AG10803 (cell line): ENCODE data around the gene H6PD.

Experiments
- DNase-seq: peaks from one replicate; pipeline ENCODE4 v3.0.0; 2010; ENCODE audit warnings: low read depth
- H3K4me3 ChIP-seq: 2 replicates; pipeline ENCODE4 v1.5.1; 2011; ENCODE audit warnings: mild to moderate bottlenecking, low read length, control low read depth
- CTCF ChIP-seq: conservative IDR thresholded peaks from 2 replicates; pipeline ENCODE4 v1.5.1; 2011; ENCODE audit warnings: mild to moderate bottlenecking, low read length, control low read depth, inconsistent platforms

H6PD gene

GRCh38 chr1:9263276-9263855 lies 28.8 kb downstream of the H6PD start:
- no peak overlapping the region for H3K4me3 ChIP-seq
- DNase-seq = no peak
- TF ChIP-seq CTCF = no peak

- no peak for DNase-seq
These were observed 29.7 kb downstream of the H6PD start for GRCh38 chr1:9263984-9264872.

GRCh38 chr1:9265037-9265436 lies 30.5 kb downstream of the H6PD start:
- DNase-seq = no peak
- no peak overlapping the region for H3K4me3 ChIP-seq
- no peak for TF ChIP-seq CTCF

More at GRCh38 chr1:9263984-9264872, 29.7 kb downstream of the H6PD start:
- H3K4me3 ChIP-seq = no peak overlapping the region
- no peak for TF ChIP-seq CTCF

- DNase-seq = no peak
- H3K4me3 ChIP-seq = no peak overlapping the region
- no peak for TF ChIP-seq CTCF
These were observed 31.4 kb downstream of the H6PD start for GRCh38 chr1:9265968-9266367.

- no peak for TF ChIP-seq CTCF
- no peak overlapping the region for H3K4me3 ChIP-seq
- DNase-seq = no peak
These were observed 32.7 kb downstream of the H6PD start for GRCh38 chr1:9267352-9267686.

- TF ChIP-seq CTCF = no peak
- DNase-seq = no peak
These were observed 33.4 kb downstream of the H6PD start for GRCh38 chr1:9267827-9268581.

More at GRCh38 chr1:9267827-9268581, 33.4 kb downstream of the H6PD start:
- H3K4me3 ChIP-seq = no peak overlapping the region
